ENCODE data around the gene CLK3. TPM values are rescaled to one million over a fixed set of nuclear protein-coding genes. Genes with fewer than 3 reads are reported as not detected.

CLK3 gene
- total and polyA plus RNA-seq, 2 of the 13 experiments (the other 11 are each of a cell fraction or from before 2014, with no cell fraction given), result 41.5 to 82.0 TPM

DNA sequence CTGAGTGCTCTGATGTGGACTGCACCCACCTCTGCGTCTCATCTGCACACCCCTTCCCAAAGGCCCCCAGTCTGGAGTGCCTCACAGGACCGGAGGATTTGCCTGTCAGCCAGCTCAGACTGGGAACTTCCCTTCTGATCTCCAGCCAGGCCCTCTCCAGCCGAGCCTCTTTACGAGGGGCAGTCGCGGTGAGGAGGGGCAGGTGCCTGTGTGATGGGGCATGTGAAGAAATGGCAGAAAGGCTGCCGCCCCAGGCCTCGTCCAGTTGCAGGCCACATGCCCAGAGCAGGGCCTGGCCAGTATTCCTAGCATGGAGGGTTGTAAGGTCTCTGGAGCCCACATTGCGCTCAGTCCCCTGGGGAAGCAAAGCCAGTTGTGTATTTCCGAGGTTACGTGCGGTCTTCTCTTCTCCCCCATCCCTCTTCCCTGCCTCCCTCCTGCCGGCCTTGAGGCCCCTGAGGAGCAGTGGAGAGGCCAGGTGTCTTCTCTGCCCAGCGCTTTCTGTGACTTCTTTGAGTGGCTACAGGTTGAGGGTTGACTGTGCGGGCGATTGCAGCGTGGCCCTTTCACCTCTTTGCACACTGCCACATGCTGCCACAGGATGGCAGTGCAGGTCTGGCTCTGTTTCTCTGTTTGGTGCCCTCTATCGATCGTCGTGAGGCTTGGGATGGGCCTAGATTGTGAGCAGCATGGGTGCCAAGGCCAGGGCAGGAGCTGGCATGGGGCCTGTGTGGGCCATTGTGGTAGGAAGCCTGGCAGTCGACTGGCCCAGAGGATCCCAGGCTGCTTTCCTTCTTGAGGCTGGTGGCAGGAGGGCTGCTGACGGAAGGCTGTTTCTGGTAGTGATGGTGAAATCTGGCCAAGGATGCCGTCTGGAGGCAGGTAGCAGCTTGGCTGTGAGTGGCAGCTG, 5.3 kb downstream of the CLK3 start (continued):
- TF ChIP-seq ZBTB37 (CRISPR knock-in tag; IDR thresholded peaks at IDR 0.05) (no peak), MIER3 (CRISPR knock-in tag; IDR thresholded peaks at IDR 0.05; ENCODE audit: borderline replicate concordance) (no peak), ZFP41 (CRISPR knock-in tag; IDR thresholded peaks at IDR 0.05; ENCODE audit: borderline replicate concordance) (no peak), NCOR1 (IDR thresholded peaks at IDR 0.05; ENCODE audit: borderline replicate concordance, low read length) (no peak), MED1 (CRISPR knock-in tag; IDR thresholded peaks at IDR 0.05) (no peak), TBP (CRISPR knock-in tag; IDR thresholded peaks at IDR 0.05) (no peak), ZNF615 (CRISPR knock-in tag; IDR thresholded peaks at IDR 0.05; ENCODE audit: borderline replicate concordance) (no peak), ZNF576 (CRISPR knock-in tag; IDR thresholded peaks at IDR 0.05) (no peak), SALL2 (CRISPR knock-in tag; IDR thresholded peaks at IDR 0.05) (no peak), SP1 (IDR thresholded peaks at IDR 0.05) (no peak), SP1 (CRISPR knock-in tag; IDR thresholded peaks at IDR 0.05) (no peak), RBM22 (optimal IDR thresholded peaks at IDR 0.05; ENCODE audit: low read length) (no peak), FOXA1 (IDR thresholded peaks at IDR 0.05) (no peak), FOXA1 (CRISPR knock-in tag; IDR thresholded peaks at IDR 0.05) (no peak), TCF7L2 (IDR thresholded peaks at IDR 0.05; ENCODE audit: low read depth, low read length) (no peak), ZNF792 (CRISPR knock-in tag; IDR thresholded peaks at IDR 0.05) (no peak), ZNF75D (CRISPR knock-in tag; IDR thresholded peaks at IDR 0.05; ENCODE audit: borderline replicate concordance) (no peak), MED8 (CRISPR knock-in tag; IDR thresholded peaks at IDR 0.05; ENCODE audit: insufficient replicate concordance) (no peak), ZSCAN22 (CRISPR knock-in tag; IDR thresholded peaks at IDR 0.05) (no peak), HMG20B (CRISPR knock-in tag; conservative IDR thresholded peaks at IDR 0.05) (no peak), ZNF616 (CRISPR knock-in tag; IDR thresholded peaks at IDR 0.05; ENCODE audit: low read depth) (no peak), AGO1 (IDR thresholded peaks at IDR 0.05; ENCODE audit: low read depth, low read length, poor library complexity, severe bottlenecking) (no peak)
- TF ChIP-seq, protein P1, sequence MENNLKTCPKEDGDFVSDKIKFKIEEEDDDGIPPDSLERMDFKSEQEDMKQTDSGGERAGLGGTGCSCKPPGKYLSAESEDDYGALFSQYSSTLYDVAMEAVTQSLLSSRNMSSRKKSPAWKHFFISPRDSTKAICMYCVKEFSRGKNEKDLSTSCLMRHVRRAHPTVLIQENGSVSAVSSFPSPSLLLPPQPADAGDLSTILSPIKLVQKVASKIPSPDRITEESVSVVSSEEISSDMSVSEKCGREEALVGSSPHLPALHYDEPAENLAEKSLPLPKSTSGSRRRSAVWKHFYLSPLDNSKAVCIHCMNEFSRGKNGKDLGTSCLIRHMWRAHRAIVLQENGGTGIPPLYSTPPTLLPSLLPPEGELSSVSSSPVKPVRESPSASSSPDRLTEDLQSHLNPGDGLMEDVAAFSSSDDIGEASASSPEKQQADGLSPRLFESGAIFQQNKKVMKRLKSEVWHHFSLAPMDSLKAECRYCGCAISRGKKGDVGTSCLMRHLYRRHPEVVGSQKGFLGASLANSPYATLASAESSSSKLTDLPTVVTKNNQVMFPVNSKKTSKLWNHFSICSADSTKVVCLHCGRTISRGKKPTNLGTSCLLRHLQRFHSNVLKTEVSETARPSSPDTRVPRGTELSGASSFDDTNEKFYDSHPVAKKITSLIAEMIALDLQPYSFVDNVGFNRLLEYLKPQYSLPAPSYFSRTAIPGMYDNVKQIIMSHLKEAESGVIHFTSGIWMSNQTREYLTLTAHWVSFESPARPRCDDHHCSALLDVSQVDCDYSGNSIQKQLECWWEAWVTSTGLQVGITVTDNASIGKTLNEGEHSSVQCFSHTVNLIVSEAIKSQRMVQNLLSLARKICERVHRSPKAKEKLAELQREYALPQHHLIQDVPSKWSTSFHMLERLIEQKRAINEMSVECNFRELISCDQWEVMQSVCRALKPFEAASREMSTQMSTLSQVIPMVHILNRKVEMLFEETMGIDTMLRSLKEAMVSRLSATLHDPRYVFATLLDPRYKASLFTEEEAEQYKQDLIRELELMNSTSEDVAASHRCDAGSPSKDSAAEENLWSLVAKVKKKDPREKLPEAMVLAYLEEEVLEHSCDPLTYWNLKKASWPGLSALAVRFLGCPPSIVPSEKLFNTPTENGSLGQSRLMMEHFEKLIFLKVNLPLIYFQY (CRISPR knock-in tag; IDR thresholded peaks at IDR 0.05; ENCODE audit: borderline replicate concordance), result no peak
- TF ChIP-seq, protein P2, sequence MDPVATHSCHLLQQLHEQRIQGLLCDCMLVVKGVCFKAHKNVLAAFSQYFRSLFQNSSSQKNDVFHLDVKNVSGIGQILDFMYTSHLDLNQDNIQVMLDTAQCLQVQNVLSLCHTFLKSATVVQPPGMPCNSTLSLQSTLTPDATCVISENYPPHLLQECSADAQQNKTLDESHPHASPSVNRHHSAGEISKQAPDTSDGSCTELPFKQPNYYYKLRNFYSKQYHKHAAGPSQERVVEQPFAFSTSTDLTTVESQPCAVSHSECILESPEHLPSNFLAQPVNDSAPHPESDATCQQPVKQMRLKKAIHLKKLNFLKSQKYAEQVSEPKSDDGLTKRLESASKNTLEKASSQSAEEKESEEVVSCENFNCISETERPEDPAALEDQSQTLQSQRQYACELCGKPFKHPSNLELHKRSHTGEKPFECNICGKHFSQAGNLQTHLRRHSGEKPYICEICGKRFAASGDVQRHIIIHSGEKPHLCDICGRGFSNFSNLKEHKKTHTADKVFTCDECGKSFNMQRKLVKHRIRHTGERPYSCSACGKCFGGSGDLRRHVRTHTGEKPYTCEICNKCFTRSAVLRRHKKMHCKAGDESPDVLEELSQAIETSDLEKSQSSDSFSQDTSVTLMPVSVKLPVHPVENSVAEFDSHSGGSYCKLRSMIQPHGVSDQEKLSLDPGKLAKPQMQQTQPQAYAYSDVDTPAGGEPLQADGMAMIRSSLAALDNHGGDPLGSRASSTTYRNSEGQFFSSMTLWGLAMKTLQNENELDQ (CRISPR knock-in tag; IDR thresholded peaks at IDR 0.05; ENCODE audit: borderline replicate concordance), result no peak
